IPS-NIHi7 (cell line): ENCODE results near the gene FCHSD2.
A peak's percentile ranks its signal among the peaks of the same experiment; 100 is the strongest.
"Not testable (repeated sequence)": the region's sequence is repeated elsewhere in the genome, so short reads cannot be mapped to it uniquely, and the experiment has no call there.

Experiments used
- DNase-seq: peaks from one replicate; pipeline ENCODE4 v3.0.0; 2012; ENCODE audit warnings: mixed read lengths; ENCODE audit errors: extremely low spot score

FCHSD2 gene

GRCh38 chr11:72793425-72794367, 348.4 kb downstream of the FCHSD2 start, which contains the start of gene STARD10:
Gene STARD10, minus strand, starts transcription at chr11:72794047. Its CDS starts 12,866 bp downstream, at chr11:72781181.
- peak; percentile 97 for DNase-seq

GRCh38 chr11:72793076-72793424, 349.1 kb downstream of the FCHSD2 start:
- DNase-seq = no peak

GRCh38 chr11:72792437-72793021, 349.6 kb downstream of the FCHSD2 start:
- DNase-seq = no peak

GRCh38 chr11:72791228-72791627, 350.9 kb downstream of the FCHSD2 start:
- not testable (repeated sequence) for DNase-seq

- no peak for DNase-seq
Observed at GRCh38 chr11:72789493-72790131, 352.5 kb downstream of the FCHSD2 start.

- no peak for DNase-seq
Observed at GRCh38 chr11:72788241-72788640, 353.9 kb downstream of the FCHSD2 start.

- peak; percentile 81 for DNase-seq
Observed at GRCh38 chr11:72787216-72788104, 354.7 kb downstream of the FCHSD2 start.
